Measurements from ENCODE around the gene DNAH17.

Gene DNAH17

GRCh38 chr17:78522031-78522809 lies 55.0 kb downstream of the DNAH17 start:
- CTCF ChIA-PET = interaction anchor here (0.6 kb wide), 3 partner anchors 153 to 867 kb away, joined by 3 to 4 read pairs (median 4); no protein-coding TSS in a partner anchor
- DNase-seq (ENCODE audit: low spot score) = no peak
- no peak for TF ChIP-seq CTCF (conservative IDR thresholded peaks at IDR 0.05; ENCODE audit: low read depth)
- no peak overlapping the region for H3K27ac ChIP-seq
- POLR2A ChIA-PET (ENCODE audit: low non-redundant PET) = no interaction called here

- DNase-seq (ENCODE audit: low spot score) = no peak
- POLR2A ChIA-PET (ENCODE audit: low non-redundant PET) = no interaction called here
- H3K27ac ChIP-seq = no peak overlapping the region
- CTCF ChIA-PET = interaction anchor here (0.6 to 1.2 kb wide), 2 partner anchors 10 to 220 kb away, joined by 3 read pairs; no protein-coding TSS in a partner anchor
- TF ChIP-seq CTCF (conservative IDR thresholded peaks at IDR 0.05; ENCODE audit: low read depth) = no peak
Observed at GRCh38 chr17:78517421-78517820, 59.8 kb downstream of the DNAH17 start.

GRCh38 chr17:78515480-78515879 lies 61.7 kb downstream of the DNAH17 start:
- H3K27ac ChIP-seq = no peak overlapping the region
- ChIA-PET CTCF (no interaction called here), POLR2A (ENCODE audit: low non-redundant PET) (no interaction called here)
- no peak for TF ChIP-seq CTCF (conservative IDR thresholded peaks at IDR 0.05; ENCODE audit: low read depth)
- DNase-seq (ENCODE audit: low spot score) = no peak

GRCh38 chr17:78514521-78514920 lies 62.7 kb downstream of the DNAH17 start:
- H3K27ac ChIP-seq = no peak overlapping the region
- CTCF ChIA-PET = interaction anchor here (0.7 kb wide), 1 partner anchor 152 kb away, joined by 4 read pairs; no protein-coding TSS in a partner anchor
- no peak for TF ChIP-seq CTCF (conservative IDR thresholded peaks at IDR 0.05; ENCODE audit: low read depth)
- no peak for DNase-seq (ENCODE audit: low spot score)
- POLR2A ChIA-PET (ENCODE audit: low non-redundant PET) = no interaction called here

GRCh38 chr17:78512976-78513375 lies 64.2 kb downstream of the DNAH17 start:
- POLR2A ChIA-PET (ENCODE audit: low non-redundant PET) = interaction anchor here (0.6 kb wide), 1 partner anchor 1614 kb away, joined by 3 read pairs; no protein-coding TSS in a partner anchor
- DNase-seq (ENCODE audit: low spot score) = no peak
- CTCF ChIA-PET = interaction anchor here (0.9 kb wide), 1 partner anchor 552 kb away, joined by 3 read pairs; no protein-coding TSS in a partner anchor
- H3K27ac ChIP-seq = no peak overlapping the region
- TF ChIP-seq CTCF (conservative IDR thresholded peaks at IDR 0.05; ENCODE audit: low read depth) = no peak

GRCh38 chr17:78510141-78511075 lies 66.8 kb downstream of the DNAH17 start:
- ChIA-PET POLR2A (ENCODE audit: low non-redundant PET) (no interaction called here), CTCF (no interaction called here)
- no peak overlapping the region for H3K27ac ChIP-seq
- no peak for TF ChIP-seq CTCF (conservative IDR thresholded peaks at IDR 0.05; ENCODE audit: low read depth)
- no peak for DNase-seq (ENCODE audit: low spot score)
